Measurements from ENCODE around the gene PLEK. TPM values are rescaled to one million over a fixed set of nuclear protein-coding genes. Genes with fewer than 3 reads are reported as not detected.

PLEK gene
- total RNA-seq, 1 donor from 2014 or later: 0.10 TPM

GRCh38 chr2:68418855-68419254 is 53.8 kb downstream of the PLEK start:
- Mint-ChIP-seq H3K27me3 (peaks cover 24% of the 10 kb centered on the region), H3K36me3 (ENCODE audit: insufficient read depth) (no peaks in the 10 kb centered on the region), H3K9me3 (ENCODE audit: low read depth) (no peaks in the 10 kb centered on the region), H3K27ac (no peak overlapping the region), H3K4me1 (ENCODE audit: low read depth) (peaks cover 7% of the 10 kb centered on the region), H3K4me3 (ENCODE audit: low read depth) (no peak overlapping the region)
- TF ChIP-seq CTCF (IDR thresholded peaks at IDR 0.05; ENCODE audit: unreplicated experiment): no peak
- no peak for DNase-seq (ENCODE audit: low spot score, unreplicated experiment)

- Mint-ChIP-seq H3K4me3 (ENCODE audit: low read depth) (no peak overlapping the region), H3K27ac (no peak overlapping the region), H3K36me3 (ENCODE audit: insufficient read depth) (no peaks in the 10 kb centered on the region), H3K27me3 (peaks cover 24% of the 10 kb centered on the region), H3K4me1 (ENCODE audit: low read depth) (peaks cover 5% of the 10 kb centered on the region), H3K9me3 (ENCODE audit: low read depth) (no peaks in the 10 kb centered on the region)
- no peak for DNase-seq (ENCODE audit: low spot score, unreplicated experiment)
- no peak for TF ChIP-seq CTCF (IDR thresholded peaks at IDR 0.05; ENCODE audit: unreplicated experiment)
These were observed 55.3 kb downstream of the PLEK start for GRCh38 chr2:68420254-68420910.

- H3K9me3 Mint-ChIP-seq (ENCODE audit: low read depth): no peaks in the 10 kb centered on the region
- no peaks in the 10 kb centered on the region for H3K36me3 Mint-ChIP-seq (ENCODE audit: insufficient read depth)
- TF ChIP-seq CTCF (IDR thresholded peaks at IDR 0.05; ENCODE audit: unreplicated experiment): no peak
These were observed 59.0 kb downstream of the PLEK start for GRCh38 chr2:68423966-68424650.

GRCh38 chr2:68425503-68425902 is 60.4 kb downstream of the PLEK start:
- H3K4me1 Mint-ChIP-seq (ENCODE audit: low read depth): no peaks in the 10 kb centered on the region
- no peak for TF ChIP-seq CTCF (IDR thresholded peaks at IDR 0.05; ENCODE audit: unreplicated experiment)
- H3K9me3 Mint-ChIP-seq (ENCODE audit: low read depth): no peaks in the 10 kb centered on the region
- H3K36me3 Mint-ChIP-seq (ENCODE audit: insufficient read depth): no peaks in the 10 kb centered on the region
- H3K27ac Mint-ChIP-seq: no peak overlapping the region
- H3K4me3 Mint-ChIP-seq (ENCODE audit: low read depth): no peak overlapping the region
- peaks cover 18% of the 10 kb centered on the region for H3K27me3 Mint-ChIP-seq
- DNase-seq (ENCODE audit: low spot score, unreplicated experiment): no peak

More at GRCh38 chr2:68423966-68424650, 59.0 kb downstream of the PLEK start:
- Mint-ChIP-seq H3K27me3 (peaks cover 15% of the 10 kb centered on the region), H3K27ac (no peak overlapping the region), H3K4me3 (ENCODE audit: low read depth) (no peak overlapping the region), H3K4me1 (ENCODE audit: low read depth) (no peaks in the 10 kb centered on the region)
- DNase-seq (ENCODE audit: low spot score, unreplicated experiment): no peak

GRCh38 chr2:68426446-68426845 is 61.4 kb downstream of the PLEK start:
- Mint-ChIP-seq H3K27me3 (peaks cover 23% of the 10 kb centered on the region), H3K9me3 (ENCODE audit: low read depth) (no peaks in the 10 kb centered on the region), H3K4me3 (ENCODE audit: low read depth) (no peak overlapping the region), H3K4me1 (ENCODE audit: low read depth) (no peaks in the 10 kb centered on the region), H3K36me3 (ENCODE audit: insufficient read depth) (no peaks in the 10 kb centered on the region), H3K27ac (no peak overlapping the region)
- TF ChIP-seq CTCF (IDR thresholded peaks at IDR 0.05; ENCODE audit: unreplicated experiment): no peak
- DNase-seq (ENCODE audit: low spot score, unreplicated experiment): no peak

All from progenitor cell of endocrine pancreas (in vitro differentiated cells).